Body of pancreas (tissue), 4 donors: ENCODE results near the gene SNX12. TPM values are rescaled to one million over a fixed set of nuclear protein-coding genes. Genes with fewer than 3 reads are reported as not detected.

ENCODE experiments used
- ATAC-seq: fragments of 150-250 bp; one replicate; pipeline ENCODE4 v1.9.1; 2016
- DNase-seq, 4 donors: peaks; one replicate each; pipeline ENCODE4 v3.0.0-alpha.2; 2019
- H3K27ac ChIP-seq, 4 donors: fragments of 200-600 bp; sonication (generic); 1 replicate in 3 of 4; 2 replicates in 1 of 4; pipeline versions ENCODE4 v1.5.1 to v1.6.1; 2016 to 2019; ENCODE audit warnings: mild to moderate bottlenecking in 1 of 4, mixed read lengths in 1 of 4, moderate library complexity in 1 of 4
- H3K27me3 ChIP-seq, 2 donors: fragments of 200-600 bp; sonication (generic); one replicate each; pipeline ENCODE4 v1.6.0; 2016; ENCODE audit warnings: mild to moderate bottlenecking in 1 of 2
- H3K36me3 ChIP-seq, 2 donors: fragments of 200-600 bp; sonication (generic); replicated peaks in 1 of 2; 2 replicates each; pipeline ENCODE4 v1.5.1; 2016; ENCODE audit warnings: low read depth in 2 of 2; ENCODE audit not compliant: insufficient read depth in 1 of 2
- H3K4me1 ChIP-seq: fragments of 200-600 bp; sonication (generic); one replicate; pipeline ENCODE4 v1.6.0; 2016
- H3K4me3 ChIP-seq, 2 donors: fragments of 200-600 bp; sonication (generic); 1 replicate in 1 of 2; 2 replicates in 1 of 2; pipeline ENCODE4 v1.5.1; 2016 to 2019
- H3K9me3 ChIP-seq, 3 donors: fragments of 200-600 bp; sonication (generic); 1 replicate in 2 of 3; 2 replicates in 1 of 3; pipeline ENCODE4 v1.5.1; 2016
- CTCF ChIP-seq, 7 experiments: fragments of 450-650 bp in 4 of 7; fragments of 200-600 bp in 3 of 7; sonication (generic) in 3 of 7; IDR thresholded peaks; one replicate each; pipeline ENCODE4 v1.5.1; 2016 to 2019; ENCODE audit warnings: antibody characterized with exemption in 7 of 7
- POLR2A ChIP-seq, 3 donors: fragments of 450-650 bp; IDR thresholded peaks; one replicate each; pipeline ENCODE4 v1.6.1; 2016; ENCODE audit warnings: antibody characterized with exemption in 3 of 3, mild to moderate bottlenecking in 2 of 3
- WGBS, 2 donors: methylation state at CpG; one replicate each; pipeline ENCODE4 v1.1.5; 2017; 5-methylcytosine and 5-hydroxymethylcytosine counted together
- intact Hi-C: fragments of 100-400 bp; cut with DNase I; formaldehyde crosslinking; loops from one replicate; pipeline ENCODE4 v1.15.1; 2023
- total RNA-seq, 2 donors: library from RNA; depleted of rRNA; stranded (reverse); fragments of >200 nt; gene quantifications; one replicate each; pipeline ENCODE4 v1.1.0, GENCODE V29; 2016

Gene SNX12
- total RNA-seq, 2 donors from 2014 or later = 16.2 to 20.0 TPM

- 85 to 94% methylated on average over 4 to 6 of the region's 6 CpGs for whole genome bisulfite sequencing, 2 donors
These were observed 40.9 kb upstream of the SNX12 start for GRCh38 chrX:71109051-71109450.

GRCh38 chrX:71107762-71108360, 39.7 kb upstream of the SNX12 start:
- ATAC-seq (no peak), DNase-seq (no peak)
- 41 to 50% methylated on average over 5 to 9 of the region's 9 CpGs for WGBS, 2 donors
- Histone ChIP-seq H3K36me3 (no peaks in the 10 kb centered on the region), H3K4me1 (no peaks in the 10 kb centered on the region), H3K9me3 (no peaks in the 10 kb centered on the region), H3K27ac (no peak overlapping the region), H3K4me3 (no peak overlapping the region), H3K27me3 (no peaks in the 10 kb centered on the region)
- no peak for TF ChIP-seq CTCF (IDR thresholded peaks at IDR 0.05)
- intact Hi-C loops = no loop called here

More at GRCh38 chrX:71109051-71109450, 40.9 kb upstream of the SNX12 start:
- ATAC-seq (no peak), DNase-seq (no peak)
- Histone ChIP-seq H3K4me3 (no peak overlapping the region), H3K9me3 (no peaks in the 10 kb centered on the region), H3K27ac (no peak overlapping the region), H3K27me3 (no peaks in the 10 kb centered on the region), H3K36me3 (no peaks in the 10 kb centered on the region), H3K4me1 (no peaks in the 10 kb centered on the region)
- intact Hi-C loops = no loop called here
- TF ChIP-seq CTCF (IDR thresholded peaks at IDR 0.05) (no peak), POLR2A (IDR thresholded peaks at IDR 0.05) (no peak)

- DNase-seq = no peak
- intact Hi-C loops = no loop called here
- H3K9me3 ChIP-seq = no peaks in the 10 kb centered on the region
- no peak for ATAC-seq
- H3K27me3 ChIP-seq = no peaks in the 10 kb centered on the region
- no peak overlapping the region for H3K27ac ChIP-seq
- H3K36me3 ChIP-seq = no peaks in the 10 kb centered on the region
- H3K4me3 ChIP-seq = no peak overlapping the region
- no peaks in the 10 kb centered on the region for H3K4me1 ChIP-seq
- TF ChIP-seq CTCF (IDR thresholded peaks at IDR 0.05) (no peak), POLR2A (IDR thresholded peaks at IDR 0.05) (no peak)
- WGBS, 2 donors = 53 to 83% methylated on average over 4 of the region's 4 CpGs
These were observed 39.1 kb upstream of the SNX12 start for GRCh38 chrX:71107245-71107644.

GRCh38 chrX:71106427-71106826, 38.3 kb upstream of the SNX12 start, which contains the start of gene CXorf65:
Gene CXorf65, minus strand, starts transcription at chrX:71106740. Its CDS starts 184 bp downstream, at chrX:71106556.
- 83% methylated on average over 1 of the region's 1 CpG; no CpG with 5 or more reads in 1 of the 2 donors for WGBS, 2 donors
- H3K4me3 ChIP-seq = no peak within 1 kb of the TSS
- no peaks in the 10 kb centered on the region for H3K4me1 ChIP-seq
- intact Hi-C loops = no loop called here
- TF ChIP-seq POLR2A (IDR thresholded peaks at IDR 0.05) (no peak), CTCF (IDR thresholded peaks at IDR 0.05) (no peak)
- H3K27me3 ChIP-seq = no peaks in the 10 kb centered on the region
- DNase-seq (no peak), ATAC-seq (no peak)
- no peaks in the 10 kb centered on the region for H3K36me3 ChIP-seq
- H3K27ac ChIP-seq = no peak within 1 kb of the TSS
- no peaks in the 10 kb centered on the region for H3K9me3 ChIP-seq

- no peak overlapping the region for H3K27ac ChIP-seq
- WGBS, 2 donors = 75 to 86% methylated on average over 3 of the region's 3 CpGs
- TF ChIP-seq POLR2A (IDR thresholded peaks at IDR 0.05) (no peak), CTCF (IDR thresholded peaks at IDR 0.05) (no peak)
- H3K9me3 ChIP-seq = no peaks in the 10 kb centered on the region
- no peak overlapping the region for H3K4me3 ChIP-seq
- H3K27me3 ChIP-seq = no peaks in the 10 kb centered on the region
- H3K4me1 ChIP-seq = no peaks in the 10 kb centered on the region
- ATAC-seq = no peak
- no peak for DNase-seq
- H3K36me3 ChIP-seq = no peaks in the 10 kb centered on the region
- intact Hi-C loops = no loop called here
These were observed 37.5 kb upstream of the SNX12 start for GRCh38 chrX:71105628-71106027.
